GM12801 (cell line): ENCODE measurements around the gene SSC5D.

Experiments
- CTCF ChIP-seq: IDR thresholded peaks from one replicate; pipeline ENCODE4 v1.5.1; 2011; ENCODE audit warnings: control low read depth; ENCODE audit not compliant: insufficient read length; ENCODE audit errors: extremely low read depth

SSC5D gene

DNA sequence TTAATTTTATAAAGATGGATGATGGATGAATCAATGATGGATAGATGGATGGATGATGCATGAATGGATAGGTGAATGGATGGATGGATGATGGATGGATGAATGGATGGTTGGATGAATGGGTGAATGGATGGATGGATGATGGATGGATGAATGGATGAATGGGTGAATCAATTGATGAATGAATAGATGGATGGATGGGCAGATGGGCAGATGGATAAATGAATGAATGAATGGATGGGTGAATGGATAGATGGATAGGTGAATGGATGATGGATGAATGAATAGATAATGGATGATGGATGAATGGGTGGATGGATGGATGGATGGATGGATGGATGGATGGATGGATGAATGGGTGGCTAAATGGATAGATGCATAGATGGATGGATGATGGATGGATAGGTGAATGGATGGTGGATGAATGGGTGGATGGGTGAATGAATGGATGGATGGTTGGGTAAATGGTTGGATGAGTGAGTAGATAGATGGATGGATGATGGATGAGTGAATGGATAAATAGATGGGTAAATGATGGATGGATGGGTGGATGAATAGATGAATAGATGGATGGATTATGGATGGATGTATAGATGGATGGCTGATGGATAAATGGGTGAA is 79.6 kb downstream of the SSC5D start:
- no peak for TF ChIP-seq CTCF
